ENCODE data around the gene ECHS1. TPM values are rescaled to one million over a fixed set of nuclear protein-coding genes. Genes with fewer than 3 reads are reported as not detected.

Gene ECHS1
- polyA plus RNA-seq, 1 of the 3 experiments (the other 2 are of a cell fraction): 97.8 TPM

DNA sequence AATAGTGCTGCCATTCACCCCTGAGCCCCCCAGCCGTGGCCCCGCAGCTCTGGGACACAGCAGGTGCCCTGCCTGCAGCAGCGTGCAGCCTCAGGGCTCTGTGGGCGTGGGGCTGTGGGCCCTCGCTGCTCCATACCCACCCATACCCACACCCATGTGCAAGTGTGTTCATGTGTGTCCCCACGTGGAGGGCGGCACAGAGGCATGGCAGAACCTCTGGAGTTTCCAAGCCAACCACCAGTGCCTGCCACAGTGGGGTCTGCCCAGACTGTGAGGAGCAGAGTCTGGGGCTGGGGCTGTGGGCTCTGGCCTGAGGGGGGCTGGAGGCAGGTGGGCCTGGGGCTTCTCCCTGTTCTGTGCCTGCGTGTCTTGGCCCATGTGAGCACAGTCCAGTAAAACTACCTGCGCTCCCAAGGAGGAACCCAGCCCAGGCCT, 23.6 kb downstream of the ECHS1 start:
- H3K27ac ChIP-seq (ENCODE audit: low read depth in 2 of 2, low read length in 1 of 2): no peak overlapping the region
- ChIA-PET POLR2A (no interaction called here), CTCF (no interaction called here)
- H3K9ac ChIP-seq: no peak overlapping the region
- DNase-seq: no peak
- no peak overlapping the region for H3K4me2 ChIP-seq
- H3K9me3 ChIP-seq: no peaks in the 10 kb centered on the region
- H3K79me2 ChIP-seq (ENCODE audit: insufficient read depth): no peaks in the 10 kb centered on the region
- peaks cover 16% of the 10 kb centered on the region; the same call in 1 of the 2 replicates for H3K27me3 ChIP-seq (ENCODE audit: insufficient read depth)
- H2AFZ ChIP-seq (ENCODE audit: low read depth): no peak overlapping the region
- TF ChIP-seq RAD21 (IDR thresholded peaks at IDR 0.05; ENCODE audit: low read length) (no peak), FOXJ3 (CRISPR knock-in tag; IDR thresholded peaks at IDR 0.05) (no peak), CHD2 (IDR thresholded peaks at IDR 0.05; ENCODE audit: low read length, partially characterized antibody) (no peak), RFX5 (IDR thresholded peaks at IDR 0.05; ENCODE audit: low read length) (no peak), EP300 (IDR thresholded peaks at IDR 0.05; ENCODE audit: borderline replicate concordance in 1 of 2, low read depth in 1 of 2, low read length in 1 of 2) (no peak), EZH2phosphoT487 (IDR thresholded peaks at IDR 0.05; ENCODE audit: borderline replicate concordance, low read depth) (no peak), NRF1 (IDR thresholded peaks at IDR 0.05; ENCODE audit: low read depth, low read length) (no peak), GABPA (IDR thresholded peaks at IDR 0.05; ENCODE audit: low read depth) (no peak), MEF2A (IDR thresholded peaks at IDR 0.05; ENCODE audit: borderline replicate concordance, low read depth) (no peak), RXRA (IDR thresholded peaks at IDR 0.05; ENCODE audit: borderline replicate concordance, low read depth) (no peak), TAF1 (IDR thresholded peaks at IDR 0.05; ENCODE audit: borderline replicate concordance, low read depth, low read length) (no peak), GATA2 (CRISPR knock-in tag; IDR thresholded peaks at IDR 0.05) (no peak)
- TF ChIP-seq, protein P1, sequence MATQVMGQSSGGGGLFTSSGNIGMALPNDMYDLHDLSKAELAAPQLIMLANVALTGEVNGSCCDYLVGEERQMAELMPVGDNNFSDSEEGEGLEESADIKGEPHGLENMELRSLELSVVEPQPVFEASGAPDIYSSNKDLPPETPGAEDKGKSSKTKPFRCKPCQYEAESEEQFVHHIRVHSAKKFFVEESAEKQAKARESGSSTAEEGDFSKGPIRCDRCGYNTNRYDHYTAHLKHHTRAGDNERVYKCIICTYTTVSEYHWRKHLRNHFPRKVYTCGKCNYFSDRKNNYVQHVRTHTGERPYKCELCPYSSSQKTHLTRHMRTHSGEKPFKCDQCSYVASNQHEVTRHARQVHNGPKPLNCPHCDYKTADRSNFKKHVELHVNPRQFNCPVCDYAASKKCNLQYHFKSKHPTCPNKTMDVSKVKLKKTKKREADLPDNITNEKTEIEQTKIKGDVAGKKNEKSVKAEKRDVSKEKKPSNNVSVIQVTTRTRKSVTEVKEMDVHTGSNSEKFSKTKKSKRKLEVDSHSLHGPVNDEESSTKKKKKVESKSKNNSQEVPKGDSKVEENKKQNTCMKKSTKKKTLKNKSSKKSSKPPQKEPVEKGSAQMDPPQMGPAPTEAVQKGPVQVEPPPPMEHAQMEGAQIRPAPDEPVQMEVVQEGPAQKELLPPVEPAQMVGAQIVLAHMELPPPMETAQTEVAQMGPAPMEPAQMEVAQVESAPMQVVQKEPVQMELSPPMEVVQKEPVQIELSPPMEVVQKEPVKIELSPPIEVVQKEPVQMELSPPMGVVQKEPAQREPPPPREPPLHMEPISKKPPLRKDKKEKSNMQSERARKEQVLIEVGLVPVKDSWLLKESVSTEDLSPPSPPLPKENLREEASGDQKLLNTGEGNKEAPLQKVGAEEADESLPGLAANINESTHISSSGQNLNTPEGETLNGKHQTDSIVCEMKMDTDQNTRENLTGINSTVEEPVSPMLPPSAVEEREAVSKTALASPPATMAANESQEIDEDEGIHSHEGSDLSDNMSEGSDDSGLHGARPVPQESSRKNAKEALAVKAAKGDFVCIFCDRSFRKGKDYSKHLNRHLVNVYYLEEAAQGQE (IDR thresholded peaks at IDR 0.05; ENCODE audit: low read depth, low read length): no peak
- TF ChIP-seq, protein P2, sequence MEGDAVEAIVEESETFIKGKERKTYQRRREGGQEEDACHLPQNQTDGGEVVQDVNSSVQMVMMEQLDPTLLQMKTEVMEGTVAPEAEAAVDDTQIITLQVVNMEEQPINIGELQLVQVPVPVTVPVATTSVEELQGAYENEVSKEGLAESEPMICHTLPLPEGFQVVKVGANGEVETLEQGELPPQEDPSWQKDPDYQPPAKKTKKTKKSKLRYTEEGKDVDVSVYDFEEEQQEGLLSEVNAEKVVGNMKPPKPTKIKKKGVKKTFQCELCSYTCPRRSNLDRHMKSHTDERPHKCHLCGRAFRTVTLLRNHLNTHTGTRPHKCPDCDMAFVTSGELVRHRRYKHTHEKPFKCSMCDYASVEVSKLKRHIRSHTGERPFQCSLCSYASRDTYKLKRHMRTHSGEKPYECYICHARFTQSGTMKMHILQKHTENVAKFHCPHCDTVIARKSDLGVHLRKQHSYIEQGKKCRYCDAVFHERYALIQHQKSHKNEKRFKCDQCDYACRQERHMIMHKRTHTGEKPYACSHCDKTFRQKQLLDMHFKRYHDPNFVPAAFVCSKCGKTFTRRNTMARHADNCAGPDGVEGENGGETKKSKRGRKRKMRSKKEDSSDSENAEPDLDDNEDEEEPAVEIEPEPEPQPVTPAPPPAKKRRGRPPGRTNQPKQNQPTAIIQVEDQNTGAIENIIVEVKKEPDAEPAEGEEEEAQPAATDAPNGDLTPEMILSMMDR (IDR thresholded peaks at IDR 0.05): no peak
- H3F3A ChIP-seq (replicated peaks; ENCODE audit: insufficient read depth): no peaks in the 10 kb centered on the region
- H4K20me1 ChIP-seq (ENCODE audit: insufficient read depth): no peaks in the 10 kb centered on the region
- no peaks in the 10 kb centered on the region for H3K36me3 ChIP-seq (replicated peaks in 1 of 2; ENCODE audit: control insufficient read depth in 1 of 2, insufficient read depth in 2 of 2, low read length in 1 of 2)
- 44% methylated on average over 5 of the region's 9 CpGs for WGBS (ENCODE audit: low lambda C conversion rate)
- H3K9me2 ChIP-seq: no peaks in the 10 kb centered on the region
- no peak overlapping the region for H3K4me3 ChIP-seq (ENCODE audit: low read depth in 2 of 2, low read length in 1 of 2)
- H3K4me1 ChIP-seq (ENCODE audit: control insufficient read depth in 1 of 2, insufficient read depth in 2 of 2, low read depth in 1 of 2, low read length in 1 of 2): peaks cover 0 to 11% of the 10 kb centered on the region in 2 experiments; a peak in 1 of 4 replicates
